Ovary (tissue), 3 donors: ENCODE results near the gene MTUS2.

ENCODE experiments used
- CTCF ChIP-seq, 3 donors: fragments of 450-650 bp in 2 of 3; fragments of 200-600 bp in 1 of 3; IDR thresholded peaks; one replicate each; pipeline versions ENCODE4 v1.5.1 to v1.8.0; 2016 to 2022; ENCODE audit warnings: antibody characterized with exemption in 3 of 3, mild to moderate bottlenecking in 1 of 3
- EP300 ChIP-seq: sonication (generic); formaldehyde crosslinking; IDR thresholded peaks from one replicate; pipeline ENCODE4 v1.6.1; 2017; ENCODE audit warnings: antibody characterized with exemption
- donor health status: DM: no; HTN: no; CAD: no.

GRCh38 chr13:29473166-29473565 lies 653.0 kb downstream of the MTUS2 start:
- no peak for TF ChIP-seq EP300
- TF ChIP-seq CTCF (IDR thresholded peaks at IDR 0.05), result no peak
